ENCODE measurements around the gene PLCB4. TPM values are rescaled to one million over a fixed set of nuclear protein-coding genes. Genes with fewer than 3 reads are reported as not detected.

PLCB4 gene
- total RNA-seq, 1 experiment from 2014 or later: 12.6 TPM

GRCh38 chr20:9145142-9145541, 76.3 kb downstream of the PLCB4 start:
- TF ChIP-seq ZBTB43 (CRISPR knock-in tag; IDR thresholded peaks at IDR 0.05) (no peak), TEAD1 (CRISPR knock-in tag; IDR thresholded peaks at IDR 0.05) (no peak), OVOL2 (CRISPR knock-in tag; IDR thresholded peaks at IDR 0.05; ENCODE audit: borderline replicate concordance) (no peak), PREB (CRISPR knock-in tag; IDR thresholded peaks at IDR 0.05; ENCODE audit: borderline replicate concordance) (no peak), IRF2 (CRISPR knock-in tag; IDR thresholded peaks at IDR 0.05; ENCODE audit: borderline replicate concordance, low read depth) (no peak), ARID4B (CRISPR knock-in tag; IDR thresholded peaks at IDR 0.05; ENCODE audit: borderline replicate concordance) (no peak), ZSCAN18 (CRISPR knock-in tag; IDR thresholded peaks at IDR 0.05) (no peak), SP1 (CRISPR knock-in tag; conservative IDR thresholded peaks at IDR 0.05) (no peak), KAT7 (CRISPR knock-in tag; IDR thresholded peaks at IDR 0.05; ENCODE audit: borderline replicate concordance) (no peak), NR1H2 (CRISPR knock-in tag; IDR thresholded peaks at IDR 0.05) (no peak), EMX1 (CRISPR knock-in tag; IDR thresholded peaks at IDR 0.05) (no peak), ATF2 (CRISPR knock-in tag; IDR thresholded peaks at IDR 0.05; ENCODE audit: borderline replicate concordance, low read depth) (no peak), ZNF671 (CRISPR knock-in tag; IDR thresholded peaks at IDR 0.05) (no peak), ZNF317 (CRISPR knock-in tag; IDR thresholded peaks at IDR 0.05; ENCODE audit: borderline replicate concordance, low read depth) (no peak), FOXK1 (CRISPR knock-in tag; IDR thresholded peaks at IDR 0.05) (no peak), CDX4 (CRISPR knock-in tag; IDR thresholded peaks at IDR 0.05; ENCODE audit: borderline replicate concordance) (no peak)
- no peak for DNase-seq (ENCODE audit: low spot score)
- CTCF ChIA-PET: no interaction called here
- Mint-ChIP-seq H3K4me1 (peaks cover 14% of the 10 kb centered on the region), H3K36me3 (peaks cover 15% of the 10 kb centered on the region), H3K27ac (no peak overlapping the region), H3K4me3 (no peak overlapping the region), H3K9me3 (peaks cover 21% of the 10 kb centered on the region), H3K27me3 (ENCODE audit: low read depth) (no peaks in the 10 kb centered on the region)
- no peak for ATAC-seq
- POLR2A ChIA-PET: no interaction called here

Data from WTC11 (cell line).